Panc1 (cell line): ENCODE results near the gene ZC3H8. TPM values are rescaled to one million over a fixed set of nuclear protein-coding genes. Genes with fewer than 3 reads are reported as not detected.

ENCODE experiments used
- ATAC-seq: fragments of 200-7000 bp; cut with Tn5 transposase; 2 replicates; pipeline ENCODE4 v1.9.1; 2020; ENCODE audit warnings: mild to moderate bottlenecking, moderate library complexity
- BruUV-seq: library from RNA; stranded (reverse); fragments of 400-500 nt; replicated peaks from 2 replicates; lab custom pipeline; 2021; lab: Mats Ljungman, UMichigan
- CTCF ChIA-PET: fragments of 300-600 bp; sonication (Branson Sonifier 250); formaldehyde crosslinking; loops from one replicate; lab custom pipeline; 2022; ENCODE audit warnings: antibody characterized with exemption; lab: Charles Lee
- POLR2A ChIA-PET: fragments of 300-600 bp; sonication (Branson Sonifier 250); formaldehyde crosslinking; loops from one replicate; lab custom pipeline; 2022; ENCODE audit warnings: antibody characterized with exemption; lab: Charles Lee
- DNase-seq: peaks from one replicate; pipeline ENCODE4 v3.0.0-alpha.2; 2010; ENCODE audit warnings: low read depth, low spot score
- H3K27ac ChIP-seq: 2 replicates; pipeline ENCODE4 v1.5.1; 2011; ENCODE audit warnings: mild to moderate bottlenecking, low read length, inconsistent platforms
- H3K27me3 ChIP-seq: fragments of 200-500 bp; sonication (Bioruptor generic); 2 replicates; pipeline ENCODE4 v1.6.0; 2014; ENCODE audit warnings: low read length, inconsistent platforms; ENCODE audit not compliant: control insufficient read depth, insufficient read depth
- H3K36me3 ChIP-seq: fragments of 200-500 bp; sonication (Bioruptor generic); 2 replicates; pipeline ENCODE4 v1.5.1; 2014; ENCODE audit warnings: inconsistent platforms, mild to moderate bottlenecking, low read length, moderate library complexity; ENCODE audit not compliant: control insufficient read depth, insufficient read depth
- H3K4me1 ChIP-seq: 2 replicates; pipeline ENCODE4 v1.5.1; 2011; ENCODE audit warnings: inconsistent platforms, mild to moderate bottlenecking, low read length, moderate library complexity; ENCODE audit not compliant: control insufficient read depth, insufficient read depth
- H3K4me3 ChIP-seq, 2 experiments: 2 replicates each; pipeline ENCODE4 v1.5.1; 2011 to 2012; ENCODE audit warnings: low read depth in 2 of 2, low read length in 2 of 2, mild to moderate bottlenecking in 2 of 2, inconsistent platforms in 1 of 2, moderate library complexity in 1 of 2
- H3K9me3 ChIP-seq: fragments of 200-500 bp; sonication (Bioruptor generic); 2 replicates; pipeline ENCODE4 v1.5.1; 2014; ENCODE audit warnings: low read depth, mild to moderate bottlenecking, inconsistent platforms, low read length, moderate library complexity; ENCODE audit not compliant: control insufficient read depth, insufficient read depth
- CTCF ChIP-seq: fragments of 450-650 bp; IDR thresholded peaks from 2 replicates; pipeline ENCODE4 v1.5.1; 2017; ENCODE audit warnings: mild to moderate bottlenecking
- POLR2AphosphoS5 ChIP-seq: IDR thresholded peaks from 2 replicates; pipeline ENCODE4 v1.6.1; 2012; ENCODE audit warnings: mild to moderate bottlenecking, low read depth, low read length, moderate library complexity
- SIN3A ChIP-seq: IDR thresholded peaks from 2 replicates; pipeline ENCODE4 v1.6.1; 2012; ENCODE audit warnings: low read depth, mild to moderate bottlenecking, low read length, moderate library complexity, borderline replicate concordance; ENCODE audit not compliant: insufficient read depth
- TCF7L2 ChIP-seq: IDR thresholded peaks from 2 replicates; pipeline ENCODE4 v1.6.1; 2011; ENCODE audit warnings: mild to moderate bottlenecking, low read depth, low read length, inconsistent platforms
- in situ Hi-C: cut with HindIII; loops from 2 replicates; pipeline ENCODE4 v1.10.0; 2016; ENCODE audit warnings: low sequenced_read_pairs, low pct_unique_long_range_greater_than_20kb
- intact Hi-C: fragments of 100-400 bp; cut with micrococcal nuclease; formaldehyde crosslinking; loops from one replicate; pipeline ENCODE4 v1.10.0; 2022; ENCODE audit not compliant: unreplicated experiment
- total RNA-seq: library from RNA; stranded (reverse); gene quantifications from one replicate; pipeline ENCODE4 v1.2.1, GENCODE V29; 2021; ENCODE audit not compliant: unreplicated experiment
- TF ChIP-seq, protein P1 (sequence below), 2 experiments: IDR thresholded peaks; 2 replicates each; pipeline ENCODE4 v1.6.1; 2011 to 2012; ENCODE audit warnings: low read depth in 2 of 2, control low read depth in 1 of 2, low read length in 1 of 2, mild to moderate bottlenecking in 1 of 2, moderate library complexity in 1 of 2; ENCODE audit not compliant: insufficient read depth in 1 of 2

Gene ZC3H8
- total RNA-seq, 1 experiment from 2014 or later, result 4.4 TPM

DNA sequence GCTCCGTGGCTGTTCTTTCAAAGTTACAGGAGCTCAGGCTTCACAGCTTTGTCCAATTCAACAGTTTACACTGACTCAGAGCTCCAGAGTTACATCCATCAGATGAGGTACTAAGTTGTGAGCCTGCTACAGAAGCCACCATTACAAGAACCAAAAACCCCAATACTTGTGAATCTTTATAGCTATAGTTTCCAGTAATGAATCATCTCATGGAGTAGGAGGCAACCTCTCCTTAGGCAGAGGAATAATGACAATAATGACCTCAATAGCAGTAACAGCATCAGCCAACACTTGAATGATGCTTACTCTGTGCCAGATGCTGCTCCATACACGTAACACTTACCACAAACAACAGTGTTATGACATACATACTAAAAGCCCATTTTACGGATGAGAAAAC lies 3.6 kb downstream of the ZC3H8 start:
- no peaks in the 10 kb centered on the region for H3K27me3 ChIP-seq
- H3K4me3 ChIP-seq, result no peak overlapping the region
- no peak for ATAC-seq
- CTCF ChIA-PET, result no interaction called here
- POLR2A ChIA-PET, result interaction anchor here (0.6 kb wide), 1 partner anchor 48 kb away, joined by 6 read pairs; no protein-coding TSS in a partner anchor
- in situ Hi-C loops, result no loop called here
- no peaks in the 10 kb centered on the region for H3K9me3 ChIP-seq
- no peak for TF ChIP-seq CTCF
- no peak for TF ChIP-seq POLR2AphosphoS5
- TF ChIP-seq SIN3A, result no peak
- TF ChIP-seq TCF7L2, result no peak
- TF ChIP-seq, protein P1, sequence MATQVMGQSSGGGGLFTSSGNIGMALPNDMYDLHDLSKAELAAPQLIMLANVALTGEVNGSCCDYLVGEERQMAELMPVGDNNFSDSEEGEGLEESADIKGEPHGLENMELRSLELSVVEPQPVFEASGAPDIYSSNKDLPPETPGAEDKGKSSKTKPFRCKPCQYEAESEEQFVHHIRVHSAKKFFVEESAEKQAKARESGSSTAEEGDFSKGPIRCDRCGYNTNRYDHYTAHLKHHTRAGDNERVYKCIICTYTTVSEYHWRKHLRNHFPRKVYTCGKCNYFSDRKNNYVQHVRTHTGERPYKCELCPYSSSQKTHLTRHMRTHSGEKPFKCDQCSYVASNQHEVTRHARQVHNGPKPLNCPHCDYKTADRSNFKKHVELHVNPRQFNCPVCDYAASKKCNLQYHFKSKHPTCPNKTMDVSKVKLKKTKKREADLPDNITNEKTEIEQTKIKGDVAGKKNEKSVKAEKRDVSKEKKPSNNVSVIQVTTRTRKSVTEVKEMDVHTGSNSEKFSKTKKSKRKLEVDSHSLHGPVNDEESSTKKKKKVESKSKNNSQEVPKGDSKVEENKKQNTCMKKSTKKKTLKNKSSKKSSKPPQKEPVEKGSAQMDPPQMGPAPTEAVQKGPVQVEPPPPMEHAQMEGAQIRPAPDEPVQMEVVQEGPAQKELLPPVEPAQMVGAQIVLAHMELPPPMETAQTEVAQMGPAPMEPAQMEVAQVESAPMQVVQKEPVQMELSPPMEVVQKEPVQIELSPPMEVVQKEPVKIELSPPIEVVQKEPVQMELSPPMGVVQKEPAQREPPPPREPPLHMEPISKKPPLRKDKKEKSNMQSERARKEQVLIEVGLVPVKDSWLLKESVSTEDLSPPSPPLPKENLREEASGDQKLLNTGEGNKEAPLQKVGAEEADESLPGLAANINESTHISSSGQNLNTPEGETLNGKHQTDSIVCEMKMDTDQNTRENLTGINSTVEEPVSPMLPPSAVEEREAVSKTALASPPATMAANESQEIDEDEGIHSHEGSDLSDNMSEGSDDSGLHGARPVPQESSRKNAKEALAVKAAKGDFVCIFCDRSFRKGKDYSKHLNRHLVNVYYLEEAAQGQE (IDR thresholded peaks at IDR 0.05; ENCODE audit: insufficient read depth in 1 of 2, low read depth in 2 of 2, low read length in 1 of 2), result no peak
- no peak overlapping the region for H3K27ac ChIP-seq
- H3K4me1 ChIP-seq, result peaks cover 9% of the 10 kb centered on the region
- intact Hi-C loops, result loop anchor here (10.0 kb wide), 1 partner anchor 126 kb away; no protein-coding TSS in a partner anchor
- no TSS peak for BruUV-seq
- DNase-seq, result no peak
- no peaks in the 10 kb centered on the region; the same call in 1 of the 2 replicates for H3K36me3 ChIP-seq

DNA sequence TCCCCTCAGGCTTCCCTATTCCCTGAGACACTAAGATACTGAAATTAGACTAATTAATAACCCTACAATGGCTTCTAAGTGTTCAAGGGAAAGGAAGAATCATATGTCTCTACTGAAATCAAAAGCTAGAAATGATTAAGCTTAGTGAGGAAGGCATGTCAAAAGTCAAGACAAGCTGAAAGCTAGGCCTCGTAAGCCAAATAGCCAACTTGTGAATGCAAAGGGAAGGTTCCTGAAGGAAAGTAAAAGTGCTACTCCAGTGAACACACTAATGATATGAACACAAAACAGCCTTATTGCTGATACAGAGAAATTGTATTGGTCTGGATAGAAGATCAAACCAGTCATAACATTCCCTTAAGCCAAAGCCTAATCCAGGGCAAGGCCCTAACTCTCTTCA lies 10.0 kb downstream of the ZC3H8 start:
- Histone ChIP-seq H3K36me3 (peaks cover 2% of the 10 kb centered on the region; the same call in 1 of the 2 replicates), H3K27me3 (no peaks in the 10 kb centered on the region), H3K4me1 (no peaks in the 10 kb centered on the region), H3K4me3 (no peak overlapping the region), H3K27ac (no peak overlapping the region), H3K9me3 (no peaks in the 10 kb centered on the region)
- BruUV-seq, result no TSS peak
- POLR2A ChIA-PET, result no interaction called here
- TF ChIP-seq TCF7L2 (no peak), CTCF (no peak), SIN3A (no peak), POLR2AphosphoS5 (no peak)
- TF ChIP-seq, protein P1 (IDR thresholded peaks at IDR 0.05; ENCODE audit: insufficient read depth in 1 of 2, low read depth in 2 of 2, low read length in 1 of 2), result no peak
- ATAC-seq (no peak), DNase-seq (no peak)
- intact Hi-C loops, result no loop called here
- CTCF ChIA-PET, result interaction anchor here (0.6 kb wide), 1 partner anchor 15 kb away, joined by 3 read pairs; no protein-coding TSS in a partner anchor
- in situ Hi-C loops, result no loop called here
